Measurements from ENCODE around the gene CFAP77. TPM values are rescaled to one million over a fixed set of nuclear protein-coding genes. Genes with fewer than 3 reads are reported as not detected.

Gene CFAP77
- total RNA-seq, 1 donor: under 0.01 TPM

DNA sequence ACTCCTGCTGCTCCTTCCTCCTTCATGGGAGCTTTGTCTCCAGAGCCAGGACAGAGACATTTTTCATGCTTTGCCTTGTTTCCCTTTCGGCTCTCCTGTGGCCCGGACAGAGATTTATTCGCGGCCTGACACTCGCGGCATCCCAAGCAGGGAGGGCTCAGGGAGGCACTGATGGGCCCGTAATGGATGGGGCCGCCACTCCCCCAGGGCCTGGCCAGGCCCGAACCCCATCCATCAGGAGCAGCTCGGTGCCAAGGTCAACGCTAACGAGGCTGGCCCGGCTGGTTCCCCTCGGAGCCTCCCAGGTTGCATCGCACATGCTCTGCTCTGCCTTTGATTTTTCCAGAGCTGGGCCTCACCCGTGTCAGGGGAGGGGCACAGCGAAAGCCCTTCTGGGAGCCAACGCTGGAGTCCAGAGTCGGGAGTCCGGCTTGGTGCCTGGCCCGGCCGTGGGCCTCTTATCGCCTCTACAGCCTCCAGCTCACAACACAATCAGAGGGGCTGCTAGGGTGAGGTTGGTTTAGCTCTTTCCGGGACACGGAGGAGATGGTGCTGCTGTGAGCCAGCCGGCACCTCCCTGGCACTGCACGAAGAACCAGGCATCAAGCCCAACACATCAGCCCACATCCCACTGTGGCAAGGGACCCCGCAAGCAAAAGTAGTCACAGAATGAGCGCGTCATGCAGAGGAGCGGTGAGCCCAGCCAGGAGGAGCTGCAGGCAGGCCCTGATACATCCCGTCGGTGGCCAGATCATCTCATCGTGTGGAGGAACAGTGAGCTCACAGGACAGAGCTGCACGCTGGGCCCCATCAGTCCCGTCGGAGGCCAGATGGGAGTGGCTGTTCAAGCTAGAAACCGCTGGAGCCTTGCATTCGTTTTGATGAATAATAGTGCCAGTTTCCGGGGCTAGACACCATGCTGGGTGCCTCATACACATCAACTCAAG lies 100.2 kb downstream of the CFAP77 start:
- DNase-seq (ENCODE audit: low read depth): no peak
- H3K4me3 ChIP-seq (ENCODE audit: low read depth, low read length): no peak overlapping the region
- TF ChIP-seq, protein P1, sequence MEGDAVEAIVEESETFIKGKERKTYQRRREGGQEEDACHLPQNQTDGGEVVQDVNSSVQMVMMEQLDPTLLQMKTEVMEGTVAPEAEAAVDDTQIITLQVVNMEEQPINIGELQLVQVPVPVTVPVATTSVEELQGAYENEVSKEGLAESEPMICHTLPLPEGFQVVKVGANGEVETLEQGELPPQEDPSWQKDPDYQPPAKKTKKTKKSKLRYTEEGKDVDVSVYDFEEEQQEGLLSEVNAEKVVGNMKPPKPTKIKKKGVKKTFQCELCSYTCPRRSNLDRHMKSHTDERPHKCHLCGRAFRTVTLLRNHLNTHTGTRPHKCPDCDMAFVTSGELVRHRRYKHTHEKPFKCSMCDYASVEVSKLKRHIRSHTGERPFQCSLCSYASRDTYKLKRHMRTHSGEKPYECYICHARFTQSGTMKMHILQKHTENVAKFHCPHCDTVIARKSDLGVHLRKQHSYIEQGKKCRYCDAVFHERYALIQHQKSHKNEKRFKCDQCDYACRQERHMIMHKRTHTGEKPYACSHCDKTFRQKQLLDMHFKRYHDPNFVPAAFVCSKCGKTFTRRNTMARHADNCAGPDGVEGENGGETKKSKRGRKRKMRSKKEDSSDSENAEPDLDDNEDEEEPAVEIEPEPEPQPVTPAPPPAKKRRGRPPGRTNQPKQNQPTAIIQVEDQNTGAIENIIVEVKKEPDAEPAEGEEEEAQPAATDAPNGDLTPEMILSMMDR (IDR thresholded peaks at IDR 0.05; ENCODE audit: insufficient read depth, low read depth, low read length): no peak

DNA sequence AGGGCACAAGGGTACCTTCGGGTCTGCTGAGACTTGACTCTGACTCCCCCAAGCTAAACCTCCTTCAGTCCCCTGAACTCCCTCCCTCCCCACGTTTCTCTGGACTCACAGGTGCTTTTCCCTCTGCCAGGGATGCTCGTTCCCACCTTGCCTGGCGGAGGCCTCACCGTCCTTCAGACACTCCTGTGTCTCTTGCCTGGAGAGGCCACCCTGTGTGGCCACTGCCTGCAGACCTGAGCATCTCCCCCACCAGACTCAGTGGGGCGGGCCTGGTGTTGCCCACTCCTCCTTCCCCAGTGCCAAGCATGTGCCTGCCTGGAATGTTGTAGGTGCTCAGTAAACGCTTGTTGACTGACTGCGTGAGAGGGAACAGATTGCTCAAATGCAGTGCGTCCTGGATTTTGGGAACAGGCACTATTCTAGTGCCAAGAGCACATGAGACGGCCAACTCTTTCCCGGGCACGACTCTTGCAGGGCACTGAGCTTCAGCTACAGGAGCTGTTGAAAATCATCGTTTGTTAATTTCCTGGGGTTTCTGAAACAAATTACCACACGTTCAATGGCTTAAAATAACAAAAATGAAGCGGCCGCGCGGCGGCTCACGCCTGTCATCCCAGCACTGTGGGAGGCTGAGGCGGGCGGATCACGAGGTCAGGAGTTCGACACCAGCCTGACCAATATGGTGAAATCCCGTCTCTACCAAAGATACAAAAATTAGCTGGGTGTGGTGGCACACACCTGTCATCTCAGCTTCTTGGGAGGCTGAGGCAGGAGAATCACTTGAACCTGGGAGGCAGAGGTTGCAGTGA lies 101.4 kb downstream of the CFAP77 start:
- H3K4me3 ChIP-seq (ENCODE audit: low read depth, low read length): no peak overlapping the region
- no peak for DNase-seq (ENCODE audit: low read depth)
- TF ChIP-seq, protein P1 (IDR thresholded peaks at IDR 0.05; ENCODE audit: insufficient read depth, low read depth, low read length): no peak

DNA sequence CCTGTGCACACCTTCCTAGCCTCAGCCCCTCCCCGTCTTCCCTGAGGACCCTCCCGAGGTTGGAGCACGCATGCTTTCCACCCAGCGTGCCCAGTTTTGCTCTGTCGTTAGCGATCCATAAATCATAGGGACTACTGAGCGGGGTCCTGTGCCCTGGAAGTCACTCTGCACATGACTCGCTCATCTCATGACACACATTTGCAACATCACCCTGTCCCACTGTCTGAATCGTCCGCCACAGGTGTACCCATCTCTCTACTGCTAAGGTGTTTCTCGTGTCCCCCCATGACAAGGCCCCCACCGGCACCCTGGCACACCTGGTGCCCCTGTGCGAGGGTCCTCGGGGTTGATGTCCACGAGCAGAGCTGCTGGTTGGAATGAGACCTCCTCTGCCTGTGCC lies 103.4 kb downstream of the CFAP77 start:
- TF ChIP-seq, protein P1 (IDR thresholded peaks at IDR 0.05; ENCODE audit: insufficient read depth, low read depth, low read length): no peak
- H3K4me3 ChIP-seq (ENCODE audit: low read depth, low read length): no peak overlapping the region
- DNase-seq (ENCODE audit: low read depth): no peak

DNA sequence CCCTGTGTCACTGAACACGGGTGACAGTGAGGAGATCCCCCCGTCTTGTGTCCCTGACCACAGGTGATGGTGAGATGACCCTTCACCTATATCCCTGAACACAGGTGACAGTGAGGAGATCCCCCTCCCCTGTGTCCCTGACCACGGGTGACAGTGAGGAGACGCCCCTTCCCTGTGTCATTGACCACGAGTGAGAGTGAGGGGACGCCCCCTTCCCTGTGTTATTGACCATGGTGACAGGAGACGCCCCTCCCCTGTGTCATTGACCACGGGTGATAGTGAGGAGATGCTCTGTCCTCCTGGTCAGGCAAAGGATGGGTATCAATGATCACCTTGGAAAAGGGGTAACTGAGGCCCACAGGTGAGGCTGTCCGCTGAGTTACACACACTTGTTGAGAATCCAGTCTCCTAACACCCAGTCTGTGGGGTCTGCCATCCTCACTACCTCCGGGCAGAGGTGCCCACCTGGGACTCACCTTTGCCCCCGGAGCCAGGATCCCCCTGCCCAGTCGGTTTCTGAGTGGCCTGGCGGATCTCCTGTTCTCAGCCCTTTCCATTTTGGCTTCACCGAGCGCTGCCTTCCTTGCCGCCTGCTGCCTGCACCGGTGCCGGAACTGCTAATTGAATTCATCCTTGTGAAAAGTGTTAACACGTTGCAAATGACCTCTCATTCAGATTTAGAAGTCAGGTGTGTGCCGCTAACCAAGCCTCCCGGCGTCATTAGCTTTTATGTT lies 104.2 kb downstream of the CFAP77 start:
- DNase-seq (ENCODE audit: low read depth): no peak
- no peak overlapping the region for H3K4me3 ChIP-seq (ENCODE audit: low read depth, low read length)
- TF ChIP-seq, protein P1 (IDR thresholded peaks at IDR 0.05; ENCODE audit: insufficient read depth, low read depth, low read length): no peak

DNA sequence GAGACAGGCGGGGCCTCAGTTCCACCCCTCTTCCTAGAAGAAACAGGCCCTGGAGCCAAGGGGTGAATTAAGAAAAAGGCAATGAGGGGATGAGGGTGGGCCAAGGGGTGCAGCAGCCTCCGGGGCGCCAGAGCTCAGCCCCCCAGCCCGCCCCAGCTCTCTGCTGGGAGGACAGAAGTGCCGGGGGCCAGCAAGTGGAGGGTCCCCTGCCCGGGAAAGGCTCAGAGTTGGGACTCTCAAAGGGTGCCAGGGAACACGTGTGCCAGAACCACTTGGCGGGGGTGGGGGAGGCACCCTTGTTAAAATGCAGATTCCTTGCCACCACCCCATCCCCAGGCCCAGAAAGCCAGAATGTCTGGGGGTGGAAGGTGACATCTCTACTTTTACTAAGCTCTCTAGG lies 104.8 kb downstream of the CFAP77 start:
- no peak overlapping the region for H3K4me3 ChIP-seq (ENCODE audit: low read depth, low read length)
- DNase-seq (ENCODE audit: low read depth): no peak
- TF ChIP-seq, protein P1 (IDR thresholded peaks at IDR 0.05; ENCODE audit: insufficient read depth, low read depth, low read length): no peak

DNA sequence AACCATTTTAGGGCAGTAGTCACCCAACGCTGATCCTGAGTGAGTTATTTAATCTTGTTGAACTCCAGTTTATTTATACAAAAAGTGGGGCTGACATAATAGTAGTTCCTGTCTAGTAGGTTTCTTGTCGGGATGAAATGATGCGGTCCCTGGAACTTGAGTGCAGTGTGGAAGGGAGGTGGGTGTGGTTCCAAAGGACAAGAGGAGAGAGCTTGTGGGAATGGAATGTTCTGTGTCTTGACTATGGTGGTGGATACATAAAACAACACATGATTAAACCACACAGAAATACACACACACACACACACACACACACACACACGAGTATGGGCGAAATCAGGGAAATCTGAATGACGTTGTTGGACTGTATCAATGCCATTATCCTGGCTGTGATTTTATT lies 106.3 kb downstream of the CFAP77 start:
- DNase-seq (ENCODE audit: low read depth): no peak
- TF ChIP-seq, protein P1 (IDR thresholded peaks at IDR 0.05; ENCODE audit: insufficient read depth, low read depth, low read length): no peak
- H3K4me3 ChIP-seq (ENCODE audit: low read depth, low read length): no peak overlapping the region

All from fibroblast of villous mesenchyme (primary cell).